Inferior parietal cortex (tissue), 1 donor: ENCODE measurements around the gene ITPK1.
"Not testable (repeated sequence)": the region's sequence is repeated elsewhere in the genome, so short reads cannot be mapped to it uniquely, and the experiment has no call there.

Source experiments
- DNase-seq: peaks from one replicate; pipeline ENCODE4 v3.0.0-alpha.2; 2016; ENCODE audit errors: extremely low spot score

The ITPK1 gene

DNA sequence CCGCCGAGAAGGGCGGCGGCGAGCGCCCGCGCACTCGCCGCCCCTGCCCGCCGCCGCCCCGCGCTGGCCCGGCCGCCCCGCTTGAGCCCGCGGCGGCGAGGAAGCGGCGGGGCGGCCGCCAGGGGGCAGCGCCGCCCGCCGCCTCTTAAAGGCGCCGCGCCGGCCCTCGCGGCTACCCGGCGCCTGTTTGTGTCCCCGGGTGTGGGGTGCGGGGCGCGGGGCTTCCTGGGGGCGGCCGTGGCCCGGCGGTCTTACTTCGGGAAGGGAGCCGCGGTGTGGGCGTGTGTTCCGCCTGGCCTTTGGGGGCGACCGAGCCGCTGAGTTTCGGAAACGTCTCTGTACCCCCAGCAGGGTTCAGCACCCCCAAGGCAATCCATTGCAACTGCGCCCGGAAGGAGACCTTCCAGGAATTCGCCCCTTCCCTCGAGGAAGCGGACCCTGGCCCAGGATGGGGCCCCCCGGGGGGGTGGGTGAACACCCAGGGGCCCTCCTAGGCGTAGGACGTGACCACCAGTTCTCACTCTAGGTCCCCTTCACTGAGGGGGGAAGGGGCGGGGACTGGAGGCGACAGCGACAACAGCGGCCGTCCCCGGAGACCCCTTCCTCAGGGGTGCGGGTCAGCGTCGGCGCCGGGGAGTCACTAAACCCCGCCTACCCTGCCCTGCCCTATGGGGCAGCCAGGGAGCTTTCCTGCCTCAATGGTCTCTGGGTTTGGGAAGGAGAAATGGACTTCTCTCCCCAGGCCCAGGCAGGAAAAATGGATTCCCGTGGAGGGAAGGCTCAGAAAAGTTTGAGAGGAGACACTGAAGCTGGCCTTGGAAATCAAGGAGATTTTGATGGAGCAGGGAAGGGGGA, at the start of gene ITPK1:
Gene ITPK1 (minus strand): TSS at position 105 of the 855 bp plus-strand sequence. CDS start 762 bp downstream, outside the sequence.
- peak; percentile 53 for DNase-seq

DNA sequence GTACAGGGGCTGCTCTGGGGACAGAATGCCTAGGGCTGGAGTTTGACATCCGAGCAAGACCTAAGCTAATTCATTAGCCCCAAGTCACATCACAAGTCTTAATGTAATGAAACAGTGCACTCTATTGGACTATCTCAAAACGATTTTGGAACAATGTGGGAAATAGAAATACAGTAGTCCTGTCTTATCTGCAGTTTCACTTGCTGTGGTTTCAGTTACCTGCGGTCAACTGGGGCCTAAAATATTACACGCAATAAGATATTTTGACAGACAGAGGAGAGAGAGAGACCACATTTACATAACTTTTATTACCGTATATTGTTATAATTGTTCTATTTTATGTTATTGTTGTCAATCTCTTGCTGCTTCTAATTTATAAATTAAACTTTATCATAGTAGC, 47.8 kb upstream of the ITPK1 start:
- DNase-seq: no peak

DNA sequence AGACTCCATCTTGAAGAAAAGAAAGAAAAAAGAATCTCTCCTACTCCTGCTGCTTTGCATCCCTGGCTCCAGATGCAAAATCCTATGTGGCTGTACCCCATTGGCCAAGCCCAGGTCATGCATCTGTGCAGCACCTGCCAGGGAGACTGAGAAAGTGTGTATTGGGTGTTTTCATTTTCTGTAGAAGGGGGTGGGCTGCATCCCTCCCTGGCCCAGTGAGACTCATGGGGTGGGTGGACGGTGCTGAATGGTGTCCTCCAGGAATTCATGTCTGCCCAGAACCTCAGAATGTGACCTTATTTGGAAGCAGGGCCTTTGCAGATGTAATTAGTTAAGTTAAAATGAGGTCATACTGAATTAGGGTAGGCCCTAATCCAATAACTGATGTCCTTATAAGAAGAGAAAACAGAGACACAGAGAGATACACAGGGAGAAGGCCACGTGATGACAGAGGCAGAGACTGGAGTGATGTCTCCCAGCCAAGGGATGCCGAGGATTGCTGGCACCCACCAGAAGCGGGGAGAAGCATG, 45.8 kb upstream of the ITPK1 start:
- DNase-seq: no peak

DNA sequence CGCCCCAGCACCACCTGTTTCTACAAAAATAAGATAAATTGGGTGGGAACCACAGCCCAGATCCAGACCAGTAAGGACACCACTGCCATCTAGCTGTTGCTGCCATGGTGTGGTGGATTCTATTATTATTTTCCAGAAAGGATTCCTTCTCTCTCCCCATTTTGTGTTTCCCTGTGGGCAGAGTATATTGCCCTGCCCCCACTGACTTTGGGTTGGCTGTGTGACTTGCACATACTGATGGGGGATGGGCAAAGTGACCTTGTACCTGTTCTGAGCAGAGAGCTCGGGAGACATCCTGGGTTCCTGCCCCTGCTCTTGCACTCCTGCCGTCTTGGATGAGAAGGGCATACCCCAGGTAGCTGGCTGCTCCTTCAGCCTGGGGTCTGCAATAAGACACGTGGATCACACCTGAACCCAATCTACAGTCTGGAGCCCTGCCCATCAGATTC, 44.7 kb upstream of the ITPK1 start:
- DNase-seq: no peak

DNA sequence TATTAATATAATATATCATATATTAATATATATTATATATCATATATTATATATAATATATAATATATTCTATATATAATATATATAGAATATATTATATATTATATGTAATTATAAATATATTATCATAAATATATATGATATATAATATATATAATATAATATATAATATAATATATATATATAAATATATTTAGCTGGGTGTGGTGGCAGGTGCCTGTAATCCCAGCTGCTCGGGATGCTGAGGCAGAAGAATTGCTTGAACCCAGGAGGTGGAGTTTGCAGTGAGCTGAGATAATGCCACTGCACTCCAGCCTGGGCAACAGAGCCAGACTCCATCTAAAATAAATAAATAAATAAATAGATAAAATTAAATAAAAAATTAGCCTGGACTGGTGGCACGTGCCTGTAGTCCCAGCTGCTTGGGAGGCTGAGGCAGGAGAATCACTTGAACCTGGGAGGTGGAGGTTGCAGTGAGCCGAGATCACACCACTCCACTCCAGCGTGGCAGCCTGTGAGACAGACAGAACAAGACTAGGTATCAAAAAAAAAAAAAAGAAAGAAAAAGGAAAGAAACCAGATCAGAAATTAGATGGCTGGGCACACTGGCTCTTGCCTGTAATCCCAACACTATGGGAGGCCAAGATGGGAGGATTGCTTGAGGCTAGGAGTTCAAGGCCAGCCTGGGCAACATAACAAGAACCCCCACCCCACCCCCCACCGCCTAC, 44.1 kb upstream of the ITPK1 start:
- DNase-seq: not testable (repeated sequence)

DNA sequence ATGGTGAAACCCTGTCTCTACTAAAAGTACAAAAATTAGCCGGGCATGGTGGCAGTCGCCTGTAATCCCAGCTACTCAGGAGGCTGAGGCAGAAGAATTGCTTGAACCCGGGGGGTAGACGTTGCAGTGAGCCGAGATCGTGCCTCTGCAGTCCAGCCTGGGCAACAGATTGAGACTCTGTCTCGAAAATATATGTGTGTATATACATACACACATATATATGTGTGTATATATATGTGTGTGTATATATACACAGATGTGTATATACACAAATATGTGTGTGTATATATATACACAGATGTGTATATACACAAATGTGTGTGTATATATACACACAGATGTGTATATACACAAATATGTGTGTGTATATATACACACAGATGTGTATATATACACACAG, 42.6 kb upstream of the ITPK1 start:
- DNase-seq: not testable (repeated sequence)

DNA sequence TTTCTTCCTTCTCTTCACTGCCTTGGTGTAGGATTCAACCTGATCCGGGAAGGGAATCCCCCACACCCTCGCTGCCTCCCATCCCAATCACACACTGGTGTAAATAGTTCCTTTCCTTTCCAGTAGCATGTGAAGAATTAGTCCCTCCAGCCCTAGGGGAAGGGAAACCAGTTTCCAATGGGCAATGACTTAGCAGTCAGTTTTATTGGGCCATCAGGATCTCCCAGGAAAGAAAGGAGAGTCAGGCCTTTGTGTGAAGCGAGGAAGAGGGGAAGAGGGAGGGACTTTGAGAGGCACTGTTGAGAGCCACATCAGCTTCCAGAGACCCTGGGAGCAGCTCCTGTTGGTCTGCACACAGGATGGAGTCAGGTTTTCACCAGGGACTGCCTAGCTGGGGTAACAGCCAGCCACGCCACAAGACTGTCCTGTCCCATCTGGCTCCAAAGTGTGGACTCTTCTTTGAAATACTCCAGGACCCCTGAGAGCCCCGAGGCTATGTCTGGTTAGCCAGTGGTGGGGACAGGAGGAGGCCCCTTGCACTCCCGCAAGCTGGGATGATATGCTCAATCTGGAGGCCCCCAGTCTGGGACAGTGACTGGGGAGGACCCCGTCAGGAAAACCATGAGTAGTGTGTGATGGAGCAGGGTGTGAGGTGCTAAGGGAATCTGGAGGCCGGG, 41.1 kb upstream of the ITPK1 start:
- DNase-seq: no peak

DNA sequence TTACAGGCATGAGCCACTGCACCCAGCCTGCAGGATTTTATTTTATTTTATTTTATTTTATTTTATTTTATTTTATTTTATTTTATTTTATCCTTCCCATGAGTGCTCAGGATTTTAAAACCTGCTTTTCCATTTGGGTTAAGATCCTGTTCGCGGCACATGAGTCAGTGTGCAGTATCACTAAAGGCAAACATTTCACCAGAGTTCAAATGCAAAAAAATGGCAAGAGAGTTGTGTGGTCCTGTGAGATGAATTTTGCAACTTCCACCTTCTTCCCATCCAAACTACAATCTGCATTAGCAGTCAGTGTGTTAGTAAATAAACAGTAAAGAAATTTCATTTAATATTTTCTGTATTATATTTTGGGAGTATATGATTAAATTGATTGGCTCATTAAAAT, 39.9 kb upstream of the ITPK1 start:
- DNase-seq: no peak

DNA sequence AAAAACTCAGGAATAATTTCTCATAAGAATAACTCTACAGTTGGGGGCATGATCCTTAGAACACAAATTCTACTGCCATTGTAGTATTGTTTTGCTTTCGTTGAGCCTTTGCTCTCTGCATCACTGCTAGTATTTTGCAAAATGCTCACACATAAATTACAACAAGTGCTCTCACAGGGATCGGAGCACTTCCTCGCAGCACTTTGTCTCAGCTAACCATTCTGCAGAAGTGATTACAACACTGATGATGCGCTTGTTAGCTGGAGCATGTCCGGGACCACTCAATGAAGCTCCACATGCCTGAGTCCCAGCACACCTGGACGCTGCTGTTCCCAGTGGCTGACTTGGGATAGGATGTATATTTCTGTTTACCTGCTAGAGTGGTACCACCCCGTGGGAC, 37.4 kb upstream of the ITPK1 start:
- no peak for DNase-seq

DNA sequence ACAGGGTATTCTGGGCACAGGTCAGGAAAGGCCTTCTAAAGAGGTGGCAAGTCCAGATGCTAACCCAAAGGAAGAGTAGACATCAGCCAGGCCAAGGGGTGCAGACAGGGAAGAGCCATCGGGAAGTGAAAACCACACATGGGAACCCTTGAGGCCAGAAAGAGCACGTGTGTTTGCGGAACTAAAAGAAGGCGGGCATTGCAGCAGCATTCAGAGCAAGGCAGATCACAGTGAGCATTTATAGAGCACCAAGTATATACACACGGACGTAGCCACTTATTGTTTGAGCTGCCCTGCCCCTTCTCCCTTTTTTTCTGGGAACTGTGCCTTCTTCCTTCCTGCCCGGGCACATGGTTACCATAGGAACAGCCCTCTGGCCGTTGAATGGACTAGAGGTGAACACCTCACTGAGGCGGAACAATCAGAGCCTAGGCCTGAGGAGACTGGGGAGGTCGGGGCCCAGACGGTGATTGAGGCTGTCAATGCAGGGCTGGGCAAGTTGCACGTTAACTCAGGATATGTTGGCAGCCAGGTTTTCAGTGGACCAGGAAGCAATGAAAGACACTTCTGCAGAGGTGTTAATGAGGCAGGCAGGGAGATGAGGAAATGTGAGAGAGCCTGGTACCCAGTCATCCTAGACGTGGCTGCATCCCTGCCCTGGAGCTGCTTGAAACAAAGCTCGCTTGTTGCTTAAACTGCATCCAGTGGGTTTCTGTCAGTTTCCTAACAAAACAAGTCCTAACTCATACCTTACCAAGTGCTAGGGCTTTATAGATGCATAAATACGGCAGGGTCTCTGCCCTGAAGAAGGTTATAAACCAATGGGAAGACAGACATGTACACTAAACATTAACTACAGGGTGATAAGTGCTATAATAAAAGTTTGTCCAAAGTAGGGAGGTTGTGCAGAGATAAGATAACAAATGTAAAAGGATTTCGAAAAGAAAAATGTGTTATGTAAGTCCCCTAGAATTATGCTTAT, 34.8 kb upstream of the ITPK1 start:
- DNase-seq: no peak

DNA sequence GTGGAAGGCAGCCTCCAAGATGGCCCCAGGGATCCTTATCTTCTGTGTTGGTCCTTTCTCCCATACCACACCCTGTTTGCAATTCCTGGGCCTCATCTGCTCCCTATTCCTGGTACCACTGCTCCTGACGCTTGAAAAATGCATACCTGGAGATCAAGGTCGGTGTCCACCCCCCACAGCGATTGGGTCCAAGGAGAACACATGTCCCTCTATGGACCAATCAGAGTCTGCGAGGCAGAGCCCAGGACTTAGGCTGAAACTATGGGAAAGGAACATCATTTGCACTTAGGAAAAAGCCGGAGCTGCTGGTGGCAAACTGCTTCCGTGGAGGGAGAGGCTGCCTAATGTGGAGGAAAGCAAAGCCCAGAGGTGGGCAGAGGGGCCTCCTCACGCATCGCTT, 33.3 kb upstream of the ITPK1 start:
- no peak for DNase-seq

DNA sequence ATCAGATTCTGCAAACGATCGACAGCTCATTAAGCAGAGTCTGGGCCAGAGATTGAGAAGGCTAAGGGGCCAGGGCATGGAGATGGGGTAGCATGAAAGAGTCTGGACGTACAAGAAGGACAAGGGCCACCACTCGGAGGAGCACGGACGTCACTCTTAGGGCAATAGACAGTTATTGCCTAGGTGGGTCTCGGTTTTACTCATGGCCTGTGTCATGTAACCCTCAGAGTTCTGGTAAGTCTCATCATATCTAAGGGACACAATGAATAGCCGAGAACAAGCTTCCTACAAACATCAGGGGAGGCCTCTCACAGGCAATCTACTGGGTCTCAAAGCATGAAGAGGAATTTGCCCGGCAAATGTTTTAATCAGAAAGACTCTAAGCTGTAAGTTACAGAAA, 30.4 kb upstream of the ITPK1 start:
- DNase-seq: no peak

DNA sequence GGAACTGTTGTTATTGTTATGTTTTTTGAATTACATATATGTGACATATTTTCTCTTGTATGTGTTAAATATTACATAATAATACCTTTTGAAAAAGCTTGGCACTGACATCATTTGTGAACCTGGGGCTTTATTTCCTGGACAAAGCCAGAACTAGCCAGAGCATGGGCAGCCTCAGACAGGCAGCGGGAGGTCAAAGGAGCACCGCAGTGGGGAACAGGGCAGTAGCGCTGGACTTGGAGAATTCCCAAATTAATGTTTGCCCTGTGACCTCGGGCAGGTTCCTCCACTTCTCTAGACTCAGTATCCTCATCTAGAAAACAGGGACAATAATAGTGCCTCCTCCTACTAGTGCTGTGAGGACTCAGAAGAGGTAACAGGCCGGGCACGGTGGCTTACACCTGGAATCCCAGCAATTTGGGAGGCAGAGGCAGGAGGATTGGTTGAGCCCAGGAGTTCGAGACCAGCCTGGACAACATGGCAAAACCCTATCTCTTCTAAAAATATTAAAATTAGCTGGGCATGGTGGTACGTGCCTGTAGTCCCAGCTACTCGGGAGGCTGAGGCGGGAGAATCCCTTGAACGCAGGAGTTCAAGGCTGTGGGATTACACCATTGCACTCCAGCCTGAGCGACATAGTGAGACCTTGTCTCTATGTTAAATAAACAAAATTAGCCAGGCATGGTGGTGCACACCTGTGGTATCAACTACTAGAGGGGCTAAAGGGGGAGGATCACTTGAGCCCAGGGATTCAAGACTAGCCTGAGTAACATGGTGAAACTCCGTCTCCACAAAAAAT, 27.3 kb upstream of the ITPK1 start:
- no peak for DNase-seq

DNA sequence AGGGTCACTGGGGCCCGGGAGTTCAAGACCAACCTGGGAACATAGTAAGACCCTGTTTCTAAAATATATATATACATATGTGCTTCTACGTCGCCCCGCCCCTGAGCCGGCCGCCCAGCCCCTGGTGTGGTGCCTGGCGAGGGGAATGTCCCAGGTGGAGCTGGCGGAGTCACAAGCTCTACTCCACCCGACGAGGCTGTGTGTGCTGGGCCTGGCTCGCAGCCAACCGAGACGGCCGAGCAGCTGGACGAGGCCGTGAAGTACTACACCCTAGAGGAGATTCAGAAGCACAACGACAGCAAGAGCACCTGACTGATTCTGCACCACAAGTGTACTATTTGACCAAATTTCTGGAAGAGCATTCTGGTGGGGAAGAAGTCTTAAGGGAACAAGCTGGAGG, 22.1 kb upstream of the ITPK1 start:
- no peak for DNase-seq

DNA sequence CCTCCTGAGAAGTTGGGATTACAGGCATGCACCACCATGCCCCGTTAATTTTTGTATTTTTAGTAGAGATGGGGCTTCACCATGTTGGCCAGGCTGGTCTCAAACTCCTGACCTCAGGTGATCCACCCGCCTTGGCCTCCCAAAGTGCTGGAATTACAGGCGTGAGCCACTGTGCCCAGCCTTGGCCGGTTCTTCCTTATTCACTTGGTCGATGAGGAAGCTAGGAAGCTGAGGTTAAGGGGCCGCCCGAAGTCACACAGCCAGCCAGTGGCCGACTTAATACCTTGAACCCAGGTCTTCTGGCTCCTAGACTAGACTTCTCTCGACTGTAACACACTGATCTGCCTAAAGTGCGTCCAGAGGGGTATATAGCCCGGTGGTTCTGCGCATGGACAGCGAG, 20.8 kb upstream of the ITPK1 start:
- DNase-seq: not testable (repeated sequence)

DNA sequence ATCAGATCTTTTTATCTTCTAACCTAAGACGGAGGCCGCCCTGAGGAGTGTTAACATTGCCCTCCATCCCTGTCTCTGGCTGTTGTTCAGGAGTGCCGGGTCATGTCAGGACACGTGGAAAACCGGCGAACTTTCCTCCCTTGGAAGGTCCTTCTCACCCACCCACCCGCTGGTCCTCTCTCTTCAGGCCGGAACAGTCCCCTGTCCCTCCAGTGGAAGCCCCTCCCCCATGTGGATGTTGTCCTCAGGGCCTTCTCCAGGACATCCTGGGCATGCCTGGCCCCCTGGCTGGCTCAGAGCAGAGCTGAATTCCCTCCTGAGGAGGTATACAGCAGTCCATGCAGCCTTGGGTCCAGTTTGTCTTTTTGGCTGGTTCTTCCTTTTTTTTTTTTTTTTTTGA, 20.3 kb upstream of the ITPK1 start:
- no peak for DNase-seq

DNA sequence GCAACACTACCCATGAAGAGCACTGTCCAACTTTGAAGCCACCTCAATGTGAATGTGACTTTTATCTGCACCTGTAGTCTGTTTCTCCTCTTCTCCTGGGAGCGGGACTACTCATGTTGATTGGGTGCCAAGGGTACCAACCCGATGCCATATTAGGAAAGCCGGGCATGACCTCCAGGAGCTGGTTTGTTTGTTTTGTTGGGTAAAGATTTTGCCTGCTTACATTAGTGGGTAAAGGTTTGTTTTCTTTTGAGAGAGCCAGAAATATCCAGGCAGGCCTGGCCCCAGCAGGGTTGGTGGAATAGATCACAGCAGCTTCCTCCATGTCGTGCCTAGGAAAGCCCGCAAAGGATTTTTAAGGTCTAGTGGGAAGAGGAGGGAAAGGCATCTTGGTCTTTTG, 19.7 kb upstream of the ITPK1 start:
- no peak for DNase-seq

DNA sequence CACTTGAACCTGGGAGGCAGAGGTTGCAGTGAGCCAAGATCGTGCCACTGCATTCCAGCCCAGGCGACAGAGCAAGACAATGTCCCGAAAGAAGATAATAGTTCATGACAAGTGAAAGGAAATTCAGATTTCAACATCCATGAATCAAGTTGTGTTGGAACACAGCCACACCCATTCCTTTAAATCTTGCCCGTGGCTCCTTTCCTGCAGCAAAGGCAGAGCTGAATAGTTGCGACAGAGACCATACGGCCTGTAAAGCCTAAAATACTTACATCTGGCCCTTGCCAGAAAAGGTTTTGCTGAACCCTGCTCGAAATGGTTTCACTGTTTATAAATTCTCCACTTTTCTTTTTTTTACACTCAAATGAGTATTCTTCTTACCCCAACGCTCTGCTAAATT, 17.7 kb upstream of the ITPK1 start:
- DNase-seq: no peak

DNA sequence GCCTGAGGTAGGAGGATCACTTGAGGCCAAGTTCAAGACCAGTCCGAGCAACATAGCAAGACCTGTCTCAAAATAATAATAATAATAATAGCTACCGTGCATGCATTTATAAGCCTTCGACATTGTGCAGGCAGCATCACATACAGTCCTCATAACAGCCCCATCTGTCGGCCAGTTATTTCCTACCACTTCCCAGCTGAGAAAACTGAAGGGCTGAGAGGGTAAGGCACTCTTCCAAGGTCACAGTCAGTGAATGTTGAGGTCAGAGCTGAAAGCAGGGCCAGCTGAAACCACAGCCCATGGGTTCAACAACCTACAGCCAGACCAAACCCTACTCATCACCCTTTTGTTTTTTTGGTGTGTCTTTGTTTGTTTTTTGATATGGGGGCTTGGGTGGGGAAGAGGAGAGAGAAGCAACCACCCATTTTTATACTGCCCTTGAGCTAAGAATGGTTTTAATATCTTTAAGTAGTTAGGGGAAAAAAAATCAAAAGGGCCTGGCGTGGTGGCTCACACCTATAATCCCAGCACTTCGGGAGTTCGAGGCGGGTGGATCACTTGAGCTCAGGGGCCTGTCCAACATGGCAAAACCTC, 16.8 kb upstream of the ITPK1 start:
- DNase-seq: peak; percentile 41
